Peyer's patch (tissue), 4 donors: ENCODE results near the gene CAPN10. TPM values are rescaled to one million over a fixed set of nuclear protein-coding genes. Genes with fewer than 3 reads are reported as not detected.

Source experiments
- DNase-seq, 3 donors: peaks; one replicate each; pipeline ENCODE4 v3.0.0-alpha.2; 2017 to 2019
- H3K27ac ChIP-seq, 4 donors: fragments of 200-600 bp; sonication (generic); one replicate each; pipeline ENCODE4 v1.5.1; 2016 to 2019
- H3K27me3 ChIP-seq, 2 donors: fragments of 200-600 bp; sonication (generic); one replicate each; pipeline ENCODE4 v1.5.1; 2019
- H3K36me3 ChIP-seq, 3 donors: fragments of 200-600 bp; sonication (generic); one replicate each; pipeline ENCODE4 v1.5.1; 2016 to 2019
- H3K4me1 ChIP-seq, 4 donors: fragments of 200-600 bp; sonication (generic); one replicate each; pipeline ENCODE4 v1.5.1; 2016 to 2019
- H3K4me3 ChIP-seq, 4 donors: fragments of 200-600 bp; sonication (generic); 1 replicate in 3 of 4; 2 replicates in 1 of 4; pipeline ENCODE4 v1.5.1; 2016 to 2019; ENCODE audit warnings: mild to moderate bottlenecking in 1 of 4
- H3K9me3 ChIP-seq, 4 donors: fragments of 200-600 bp; sonication (generic); one replicate each; pipeline ENCODE4 v1.5.1; 2016 to 2019; ENCODE audit warnings: mild to moderate bottlenecking in 1 of 4
- POLR2A ChIP-seq, 2 donors: fragments of 450-650 bp; IDR thresholded peaks; one replicate each; pipeline ENCODE4 v1.5.1; 2017; ENCODE audit warnings: antibody characterized with exemption in 2 of 2, mild to moderate bottlenecking in 2 of 2, moderate library complexity in 2 of 2
- total RNA-seq, 4 donors: library from RNA; depleted of rRNA; stranded (reverse); fragments of >200 nt; gene quantifications; one replicate each; pipeline ENCODE4 v1.1.0, GENCODE V29; 2016
- TF ChIP-seq, protein P1 (sequence below), 6 experiments: fragments of 450-650 bp in 4 of 6; fragments of 200-600 bp in 2 of 6; sonication (generic) in 1 of 6; IDR thresholded peaks; one replicate each; pipeline ENCODE4 v1.5.1; 2017 to 2019; ENCODE audit warnings: antibody characterized with exemption in 6 of 6, mild to moderate bottlenecking in 3 of 6, moderate library complexity in 1 of 6

Gene CAPN10
- total RNA-seq, 4 donors from 2014 or later = 48.3 to 96.4 (median 78.9) TPM

DNA sequence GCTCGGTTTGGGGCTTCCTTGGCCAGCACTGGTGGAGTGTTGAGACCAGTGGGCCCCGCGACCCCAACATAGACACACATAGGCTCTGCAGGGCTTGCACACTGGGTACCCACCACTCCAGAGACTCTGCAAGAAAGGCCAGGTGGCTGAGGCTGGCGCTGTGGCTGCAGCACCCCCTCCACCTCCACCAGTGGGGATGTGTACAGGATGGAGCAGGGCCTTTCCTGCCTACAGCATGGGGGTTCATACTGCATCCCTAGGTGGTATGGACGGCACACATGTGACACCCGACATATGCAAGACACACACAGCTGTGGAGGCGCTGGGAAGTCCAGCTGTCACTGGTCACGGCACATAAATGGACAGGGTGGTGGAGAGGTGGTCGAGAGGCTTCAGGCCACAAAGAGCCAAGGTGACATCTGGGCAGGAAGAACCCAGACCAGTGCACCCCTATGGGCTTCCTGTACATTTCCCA is 17.0 kb upstream of the CAPN10 start:
- H3K4me1 ChIP-seq = peaks cover 0 to 53% (median 44%) of the 10 kb centered on the region in 4 donors
- no peaks in the 10 kb centered on the region for H3K27me3 ChIP-seq
- TF ChIP-seq, protein P1, sequence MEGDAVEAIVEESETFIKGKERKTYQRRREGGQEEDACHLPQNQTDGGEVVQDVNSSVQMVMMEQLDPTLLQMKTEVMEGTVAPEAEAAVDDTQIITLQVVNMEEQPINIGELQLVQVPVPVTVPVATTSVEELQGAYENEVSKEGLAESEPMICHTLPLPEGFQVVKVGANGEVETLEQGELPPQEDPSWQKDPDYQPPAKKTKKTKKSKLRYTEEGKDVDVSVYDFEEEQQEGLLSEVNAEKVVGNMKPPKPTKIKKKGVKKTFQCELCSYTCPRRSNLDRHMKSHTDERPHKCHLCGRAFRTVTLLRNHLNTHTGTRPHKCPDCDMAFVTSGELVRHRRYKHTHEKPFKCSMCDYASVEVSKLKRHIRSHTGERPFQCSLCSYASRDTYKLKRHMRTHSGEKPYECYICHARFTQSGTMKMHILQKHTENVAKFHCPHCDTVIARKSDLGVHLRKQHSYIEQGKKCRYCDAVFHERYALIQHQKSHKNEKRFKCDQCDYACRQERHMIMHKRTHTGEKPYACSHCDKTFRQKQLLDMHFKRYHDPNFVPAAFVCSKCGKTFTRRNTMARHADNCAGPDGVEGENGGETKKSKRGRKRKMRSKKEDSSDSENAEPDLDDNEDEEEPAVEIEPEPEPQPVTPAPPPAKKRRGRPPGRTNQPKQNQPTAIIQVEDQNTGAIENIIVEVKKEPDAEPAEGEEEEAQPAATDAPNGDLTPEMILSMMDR (IDR thresholded peaks at IDR 0.05) = no peak
- no peak for TF ChIP-seq POLR2A (IDR thresholded peaks at IDR 0.05)
- peak in 1 of 3 donors; percentile 50 for DNase-seq
- peak overlapping the region; percentile 75 to 98 (median 92) for H3K4me3 ChIP-seq
- H3K36me3 ChIP-seq = peaks cover 0 to 26% (median 0%) of the 10 kb centered on the region in 3 donors
- peak overlapping the region; percentile 15 to 84 (median 73) for H3K27ac ChIP-seq
- no peaks in the 10 kb centered on the region for H3K9me3 ChIP-seq

DNA sequence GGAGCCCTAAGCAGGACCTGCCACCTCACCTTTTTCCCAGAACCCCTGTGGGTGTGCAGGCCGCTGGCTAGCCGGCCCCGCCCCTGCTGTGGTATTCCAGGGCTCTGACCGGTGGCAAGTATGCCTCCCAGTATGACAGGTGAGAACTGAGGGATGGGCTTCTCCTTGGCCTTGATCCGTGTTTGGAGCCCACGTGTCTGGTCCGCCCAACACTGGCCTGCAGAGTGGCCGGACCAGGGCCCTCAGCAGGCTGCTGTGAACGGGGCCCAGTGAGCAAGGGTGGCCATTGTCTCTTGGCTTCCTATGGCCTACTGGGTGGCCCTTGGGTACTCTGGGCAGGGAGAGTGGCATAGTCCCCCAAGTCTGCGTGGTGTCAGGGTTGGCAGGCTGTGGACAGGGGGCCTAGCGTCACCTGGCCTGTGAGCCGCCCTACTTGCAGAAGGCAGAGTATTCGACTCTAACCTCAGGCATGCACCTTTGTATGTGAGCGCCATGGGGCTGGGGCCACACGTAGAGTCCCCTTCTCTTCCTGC is 16.5 kb upstream of the CAPN10 start:
- H3K36me3 ChIP-seq = peaks cover 0 to 32% (median 0%) of the 10 kb centered on the region in 3 donors
- H3K4me3 ChIP-seq = peak overlapping the region in 3 of 4 donors; percentile 75 to 98 (median 95)
- DNase-seq = peak in 2 of 3 donors; percentile 40 to 45
- H3K4me1 ChIP-seq = peaks cover 0 to 48% (median 40%) of the 10 kb centered on the region in 4 donors
- H3K27ac ChIP-seq = peak overlapping the region in 2 of 4 donors; percentile 15 to 84
- no peaks in the 10 kb centered on the region for H3K9me3 ChIP-seq
- H3K27me3 ChIP-seq = no peaks in the 10 kb centered on the region
- TF ChIP-seq POLR2A (IDR thresholded peaks at IDR 0.05) = no peak
- TF ChIP-seq, protein P1 (IDR thresholded peaks at IDR 0.05) = no peak

DNA sequence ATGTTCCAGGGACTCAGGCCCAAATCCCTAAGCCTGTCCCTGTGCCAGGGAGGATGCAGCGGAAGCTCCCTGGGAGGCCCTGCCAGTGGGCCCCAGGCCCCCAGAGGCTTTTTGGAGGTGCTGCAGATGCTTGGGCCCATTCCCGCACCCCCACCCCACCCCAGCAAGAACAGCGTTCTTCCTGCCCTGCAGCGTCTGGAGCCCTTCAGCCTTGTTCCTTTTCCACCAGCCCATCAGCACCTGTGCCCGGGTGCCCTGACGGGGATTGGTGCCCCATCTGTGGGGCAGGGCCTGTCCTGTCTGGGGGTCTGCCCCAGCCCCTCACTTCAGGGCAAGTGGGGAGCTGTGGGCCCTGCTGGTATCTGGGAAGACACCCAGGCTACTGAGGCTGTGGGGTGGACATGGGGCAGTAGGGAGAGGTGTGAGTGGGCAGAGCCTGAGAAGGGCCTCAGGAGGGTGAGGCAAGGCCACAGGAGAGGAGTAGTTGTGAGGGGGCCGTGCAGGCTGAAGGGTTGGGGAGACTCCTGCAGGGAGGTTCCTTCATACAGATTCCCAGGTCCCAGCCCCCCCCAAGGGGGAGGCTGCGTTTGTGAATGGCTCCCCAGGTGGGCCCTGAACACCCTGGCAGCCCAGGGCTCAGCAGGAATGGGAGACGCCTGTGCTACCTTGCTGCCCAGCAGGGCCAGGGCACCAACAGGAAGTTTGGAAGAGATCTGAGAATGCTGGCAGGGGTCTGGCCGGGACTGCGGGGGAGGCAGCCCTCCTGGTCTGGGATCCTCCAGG is 15.8 kb upstream of the CAPN10 start:
- Histone ChIP-seq H3K36me3 (peaks cover 0 to 38% (median 0%) of the 10 kb centered on the region in 3 donors), H3K4me1 (peaks cover 0 to 45% (median 34%) of the 10 kb centered on the region in 4 donors), H3K27ac (no peak overlapping the region), H3K9me3 (no peaks in the 10 kb centered on the region), H3K27me3 (no peaks in the 10 kb centered on the region), H3K4me3 (peak overlapping the region in 1 of 4 donors; percentile 98)
- TF ChIP-seq POLR2A (IDR thresholded peaks at IDR 0.05) = no peak
- TF ChIP-seq, protein P1 (IDR thresholded peaks at IDR 0.05) = no peak
- DNase-seq = peak in 2 of 3 donors; percentile 37 to 43

DNA sequence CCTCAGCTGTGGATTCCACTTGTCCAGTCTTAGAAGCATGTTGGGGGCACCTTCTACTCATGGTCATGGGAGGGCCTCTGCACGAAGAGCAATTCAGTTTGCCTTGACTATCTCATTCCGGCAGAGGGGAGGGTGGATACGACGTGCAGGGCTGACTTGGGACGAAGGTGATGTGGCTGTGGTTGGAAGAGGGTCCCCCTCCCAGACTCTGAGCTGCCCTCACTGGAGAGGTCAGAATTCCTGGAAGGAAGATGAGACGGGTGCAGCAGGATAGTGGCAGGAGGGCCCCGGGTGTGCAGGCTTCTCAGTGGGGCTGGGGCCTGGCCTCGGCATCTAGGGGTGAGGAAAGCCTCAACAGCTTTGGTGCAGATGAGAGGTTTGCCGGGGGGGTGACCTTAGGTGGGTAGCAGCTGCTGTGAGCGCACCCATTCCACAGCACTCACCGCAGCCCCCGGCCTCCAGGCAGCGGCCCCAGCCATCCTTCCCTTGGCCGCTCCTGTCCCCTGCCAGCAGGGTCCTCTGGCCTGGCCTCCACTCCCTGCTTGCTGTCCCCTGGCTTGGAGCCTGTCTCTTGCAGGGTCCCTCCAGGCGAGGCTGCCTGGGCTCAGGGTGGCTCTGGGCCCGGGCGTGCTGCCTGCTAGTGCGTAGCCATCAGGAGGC is 15.1 kb upstream of the CAPN10 start:
- Histone ChIP-seq H3K27ac (no peak overlapping the region), H3K27me3 (no peaks in the 10 kb centered on the region), H3K9me3 (no peaks in the 10 kb centered on the region), H3K36me3 (peaks cover 0 to 45% (median 0%) of the 10 kb centered on the region in 3 donors), H3K4me3 (no peak overlapping the region), H3K4me1 (peaks cover 0 to 38% (median 28%) of the 10 kb centered on the region in 4 donors)
- peak in 2 of 3 donors; percentile 36 to 44 for DNase-seq
- TF ChIP-seq POLR2A (IDR thresholded peaks at IDR 0.05) = no peak
- TF ChIP-seq, protein P1 (IDR thresholded peaks at IDR 0.05) = no peak
